Endometrial microvascular endothelial cells (primary cell): ENCODE data around the gene TMC2. TPM values are rescaled to one million over a fixed set of nuclear protein-coding genes. Genes with fewer than 3 reads are reported as not detected.
"Not testable (repeated sequence)": the region's sequence is repeated elsewhere in the genome, so short reads cannot be mapped to it uniquely, and the experiment has no call there.

Experiments used
- in situ Hi-C: cut with HindIII; loops from 2 replicates; pipeline ENCODE4 v1.10.0; 2017; ENCODE audit warnings: low sequenced_read_pairs, low pct_unique_long_range_greater_than_20kb; ENCODE audit errors: inconsistent ontology term
- total RNA-seq: library from RNA; depleted of rRNA; stranded (reverse); fragments of >200 nt; gene quantifications from one replicate; pipeline ENCODE4 v1.2.3, GENCODE V29; 2015; ENCODE audit errors: inconsistent ontology term

The TMC2 gene
- not detected for total RNA-seq

GRCh38 chr20:2536560-2536986 lies at the start of gene TMC2:
Gene TMC2 (plus strand): TSS chr20:2536573. CDS start chr20:2536622, 49 bp downstream.
- in situ Hi-C loops: no loop called here

GRCh38 chr20:2502808-2503384 lies 33.5 kb upstream of the TMC2 start:
- in situ Hi-C loops: not testable (repeated sequence)

- in situ Hi-C loops: not testable (repeated sequence)
These were observed 31.6 kb upstream of the TMC2 start for GRCh38 chr20:2504803-2505202.

GRCh38 chr20:2506426-2506825 lies 29.9 kb upstream of the TMC2 start:
- in situ Hi-C loops: not testable (repeated sequence)

- in situ Hi-C loops: no loop called here
These were observed 28.9 kb upstream of the TMC2 start for GRCh38 chr20:2507464-2507863.

- in situ Hi-C loops: no loop called here
These were observed 28.3 kb upstream of the TMC2 start for GRCh38 chr20:2507875-2508630.

GRCh38 chr20:2508631-2509467 lies 27.5 kb upstream of the TMC2 start, which contains the start of gene ZNF343:
Gene ZNF343 (minus strand): TSS chr20:2508915. CDS start chr20:2493895, 15,020 bp downstream.
- in situ Hi-C loops: no loop called here

- in situ Hi-C loops: no loop called here
These were observed 26.9 kb upstream of the TMC2 start for GRCh38 chr20:2509468-2509781.

- in situ Hi-C loops: no loop called here
These were observed 26.6 kb upstream of the TMC2 start for GRCh38 chr20:2509794-2510193.

- in situ Hi-C loops: no loop called here
These were observed 21.2 kb upstream of the TMC2 start for GRCh38 chr20:2515203-2515602.

GRCh38 chr20:2516399-2516798 lies 20.0 kb upstream of the TMC2 start:
- in situ Hi-C loops: no loop called here

- in situ Hi-C loops: no loop called here
These were observed 18.3 kb upstream of the TMC2 start for GRCh38 chr20:2518096-2518495.

GRCh38 chr20:2518558-2518957 lies 17.8 kb upstream of the TMC2 start:
- in situ Hi-C loops: no loop called here

- in situ Hi-C loops: no loop called here
These were observed 17.1 kb upstream of the TMC2 start for GRCh38 chr20:2519115-2519809.

- in situ Hi-C loops: no loop called here
These were observed 15.8 kb upstream of the TMC2 start for GRCh38 chr20:2520617-2521016.

- in situ Hi-C loops: no loop called here
These were observed 14.7 kb upstream of the TMC2 start for GRCh38 chr20:2521369-2522305.

GRCh38 chr20:2522826-2523429 lies 13.4 kb upstream of the TMC2 start:
- in situ Hi-C loops: not testable (repeated sequence)
